Vagina (tissue), 2 donors: ENCODE results near the gene KLHL20. TPM values are rescaled to one million over a fixed set of nuclear protein-coding genes. Genes with fewer than 3 reads are reported as not detected.
"Not testable (repeated sequence)": the region's sequence is repeated elsewhere in the genome, so short reads cannot be mapped to it uniquely, and the experiment has no call there.

Source experiments
- DNase-seq, 2 donors: peaks; one replicate each; pipeline ENCODE4 v3.0.0-alpha.2; 2017; ENCODE audit errors: extremely low spot score in 2 of 2
- H3K27ac ChIP-seq: fragments of 200-600 bp; sonication (generic); one replicate; pipeline ENCODE4 v1.5.1; 2019
- H3K27me3 ChIP-seq: fragments of 200-600 bp; sonication (generic); one replicate; pipeline ENCODE4 v1.5.1; 2019
- H3K36me3 ChIP-seq, 2 donors: fragments of 200-600 bp; sonication (generic); one replicate each; pipeline ENCODE4 v1.5.1; 2017 to 2019
- H3K4me1 ChIP-seq: fragments of 200-600 bp; sonication (generic); one replicate; pipeline ENCODE4 v1.5.1; 2019
- H3K4me3 ChIP-seq, 2 donors: fragments of 200-600 bp; sonication (generic); 1 replicate in 1 of 2; 2 replicates in 1 of 2; pipeline ENCODE4 v1.5.1; 2016 to 2019
- H3K9me3 ChIP-seq: fragments of 200-600 bp; sonication (generic); one replicate; pipeline ENCODE4 v1.5.1; 2019
- CTCF ChIP-seq, 3 experiments: fragments of 450-650 bp in 2 of 3; fragments of 200-600 bp in 1 of 3; sonication (generic) in 1 of 3; IDR thresholded peaks; one replicate each; pipeline ENCODE4 v1.5.1; 2017 to 2019; ENCODE audit warnings: antibody characterized with exemption in 3 of 3, mild to moderate bottlenecking in 2 of 3, moderate library complexity in 2 of 3
- POLR2A ChIP-seq, 2 donors: fragments of 450-650 bp; IDR thresholded peaks; one replicate each; pipeline ENCODE4 v1.6.1; 2017; ENCODE audit warnings: antibody characterized with exemption in 2 of 2, mild to moderate bottlenecking in 2 of 2, moderate library complexity in 2 of 2
- POLR2AphosphoS5 ChIP-seq, 2 donors: sonication (generic); formaldehyde crosslinking; IDR thresholded peaks; one replicate each; pipeline ENCODE4 v1.9.0; 2017; ENCODE audit warnings: antibody characterized with exemption in 2 of 2, mild to moderate bottlenecking in 2 of 2, low read depth in 1 of 2; ENCODE audit not compliant: insufficient read depth in 1 of 2
- intact Hi-C: fragments of 100-400 bp; cut with DNase I; formaldehyde crosslinking; loops from one replicate; pipeline ENCODE4 v1.15.1; 2023
- total RNA-seq: library from RNA; depleted of rRNA; stranded (reverse); fragments of >200 nt; gene quantifications from one replicate; pipeline ENCODE4 v1.2.3, GENCODE V29; 2016

The KLHL20 gene
- total RNA-seq, 1 donor from 2014 or later: 14.7 TPM

GRCh38 chr1:173688300-173688699 is 26.5 kb upstream of the KLHL20 start:
- no peaks in the 10 kb centered on the region for H3K36me3 ChIP-seq
- H3K27me3 ChIP-seq: no peaks in the 10 kb centered on the region
- H3K27ac ChIP-seq: no peak overlapping the region
- no peak for DNase-seq
- no peaks in the 10 kb centered on the region for H3K9me3 ChIP-seq
- TF ChIP-seq POLR2A (IDR thresholded peaks at IDR 0.05) (no peak), POLR2AphosphoS5 (IDR thresholded peaks at IDR 0.05; ENCODE audit: insufficient read depth in 1 of 2, low read depth in 1 of 2) (no peak), CTCF (IDR thresholded peaks at IDR 0.05) (no peak)
- H3K4me3 ChIP-seq: no peak overlapping the region
- intact Hi-C loops: no loop called here
- no peaks in the 10 kb centered on the region for H3K4me1 ChIP-seq

- TF ChIP-seq POLR2AphosphoS5 (IDR thresholded peaks at IDR 0.05; ENCODE audit: insufficient read depth in 1 of 2, low read depth in 1 of 2): no peak
- TF ChIP-seq CTCF (IDR thresholded peaks at IDR 0.05): no peak
- no peak for TF ChIP-seq POLR2A (IDR thresholded peaks at IDR 0.05)
- intact Hi-C loops: no loop called here
- no peak for DNase-seq
- Histone ChIP-seq H3K27me3 (no peaks in the 10 kb centered on the region), H3K9me3 (no peaks in the 10 kb centered on the region), H3K4me3 (no peak overlapping the region), H3K27ac (no peak overlapping the region), H3K4me1 (no peaks in the 10 kb centered on the region), H3K36me3 (no peaks in the 10 kb centered on the region)
These were observed 21.5 kb upstream of the KLHL20 start for GRCh38 chr1:173693238-173693637.

GRCh38 chr1:173701299-173701698 is 13.5 kb upstream of the KLHL20 start:
- H3K4me3 ChIP-seq, H3K9me3 ChIP-seq, intact Hi-C loops, H3K4me1 ChIP-seq, H3K36me3 ChIP-seq, H3K27me3 ChIP-seq, H3K27ac ChIP-seq, DNase-seq: not testable (repeated sequence)

GRCh38 chr1:173702736-173703135 is 12.0 kb upstream of the KLHL20 start:
- Histone ChIP-seq H3K36me3 (no peaks in the 10 kb centered on the region), H3K27ac (no peak overlapping the region), H3K9me3 (no peaks in the 10 kb centered on the region), H3K4me3 (no peak overlapping the region), H3K27me3 (no peaks in the 10 kb centered on the region), H3K4me1 (no peaks in the 10 kb centered on the region)
- no peak for DNase-seq
- TF ChIP-seq CTCF (IDR thresholded peaks at IDR 0.05): no peak
- no peak for TF ChIP-seq POLR2AphosphoS5 (IDR thresholded peaks at IDR 0.05; ENCODE audit: insufficient read depth in 1 of 2, low read depth in 1 of 2)
- no peak for TF ChIP-seq POLR2A (IDR thresholded peaks at IDR 0.05)
- intact Hi-C loops: no loop called here

GRCh38 chr1:173705117-173705516 is 9.7 kb upstream of the KLHL20 start:
- H3K9me3 ChIP-seq: no peaks in the 10 kb centered on the region
- H3K27ac ChIP-seq: no peak overlapping the region
- H3K27me3 ChIP-seq: no peaks in the 10 kb centered on the region
- no peak for DNase-seq
- H3K4me1 ChIP-seq: no peaks in the 10 kb centered on the region
- TF ChIP-seq POLR2AphosphoS5 (IDR thresholded peaks at IDR 0.05; ENCODE audit: insufficient read depth in 1 of 2, low read depth in 1 of 2) (no peak), CTCF (IDR thresholded peaks at IDR 0.05) (no peak), POLR2A (IDR thresholded peaks at IDR 0.05) (no peak)
- intact Hi-C loops: no loop called here
- H3K4me3 ChIP-seq: no peak overlapping the region
- no peaks in the 10 kb centered on the region for H3K36me3 ChIP-seq

- Histone ChIP-seq H3K4me1 (no peaks in the 10 kb centered on the region), H3K9me3 (no peaks in the 10 kb centered on the region), H3K36me3 (no peaks in the 10 kb centered on the region), H3K27me3 (no peaks in the 10 kb centered on the region), H3K4me3 (no peak overlapping the region), H3K27ac (no peak overlapping the region)
- no peak for DNase-seq
- TF ChIP-seq POLR2AphosphoS5 (IDR thresholded peaks at IDR 0.05; ENCODE audit: insufficient read depth in 1 of 2, low read depth in 1 of 2) (no peak), POLR2A (IDR thresholded peaks at IDR 0.05) (no peak), CTCF (IDR thresholded peaks at IDR 0.05) (no peak)
- intact Hi-C loops: no loop called here
These were observed 6.0 kb upstream of the KLHL20 start for GRCh38 chr1:173708787-173709186.
